Measurements from ENCODE around the gene ALK. TPM values are rescaled to one million over a fixed set of nuclear protein-coding genes. Genes with fewer than 3 reads are reported as not detected.

ALK gene
- total RNA-seq, 1 experiment from 2014 or later: 14.7 TPM

DNA sequence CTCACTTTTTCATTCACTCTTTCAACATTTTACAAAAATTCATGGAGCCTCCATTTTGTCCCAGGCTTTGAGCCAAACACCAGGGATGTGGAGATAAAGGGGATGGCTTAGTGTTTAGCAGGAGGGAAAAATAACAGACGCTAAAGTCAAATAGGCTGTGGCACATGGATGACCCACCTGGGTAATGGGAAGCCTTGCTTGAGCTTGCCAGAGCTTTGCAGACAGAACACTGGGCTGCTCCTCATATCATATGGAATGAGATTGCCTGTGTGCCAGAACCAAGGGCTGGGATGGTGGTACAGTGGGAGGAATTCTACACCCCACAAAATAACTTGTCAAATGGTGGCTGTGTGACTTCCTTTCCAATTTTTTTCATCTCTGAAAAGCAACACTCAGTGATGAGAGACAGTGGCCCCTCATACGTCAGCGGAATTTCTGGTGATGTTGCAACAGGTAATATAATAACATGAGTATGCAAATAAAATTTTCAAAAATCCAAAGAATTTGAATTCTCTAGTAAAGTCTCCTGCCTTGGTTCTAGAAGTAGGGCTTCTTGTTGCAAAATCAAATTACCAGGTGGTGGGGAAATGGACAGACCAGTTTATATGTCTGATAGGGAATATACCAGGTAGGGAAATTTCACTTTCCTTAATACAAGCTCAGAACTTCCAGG, 553.3 kb downstream of the ALK start:
- no peak for DNase-seq (ENCODE audit: low spot score)
- Histone ChIP-seq H3K36me3 (ENCODE audit: insufficient read depth, low read length, poor library complexity, severe bottlenecking) (no peaks in the 10 kb centered on the region), H3K4me3 (ENCODE audit: low read depth, low read length, poor library complexity, severe bottlenecking) (no peak overlapping the region), H3K4me1 (ENCODE audit: insufficient read depth, low read length, poor library complexity, severe bottlenecking) (peaks cover 11% of the 10 kb centered on the region), H3K27ac (ENCODE audit: low read depth, low read length, poor library complexity, severe bottlenecking) (no peak overlapping the region), H3K27me3 (replicated peaks; ENCODE audit: insufficient read depth, low read depth, low read length, poor library complexity) (no peaks in the 10 kb centered on the region), H3K9me3 (ENCODE audit: low read depth, low read length, poor library complexity, severe bottlenecking) (no peaks in the 10 kb centered on the region)
- no TSS peak for BruUV-seq (replicated peaks)
- no peak for TF ChIP-seq EZH2 (IDR thresholded peaks at IDR 0.05; ENCODE audit: borderline replicate concordance, low read depth, low read length, poor library complexity, severe bottlenecking)
- TF ChIP-seq, protein P1, sequence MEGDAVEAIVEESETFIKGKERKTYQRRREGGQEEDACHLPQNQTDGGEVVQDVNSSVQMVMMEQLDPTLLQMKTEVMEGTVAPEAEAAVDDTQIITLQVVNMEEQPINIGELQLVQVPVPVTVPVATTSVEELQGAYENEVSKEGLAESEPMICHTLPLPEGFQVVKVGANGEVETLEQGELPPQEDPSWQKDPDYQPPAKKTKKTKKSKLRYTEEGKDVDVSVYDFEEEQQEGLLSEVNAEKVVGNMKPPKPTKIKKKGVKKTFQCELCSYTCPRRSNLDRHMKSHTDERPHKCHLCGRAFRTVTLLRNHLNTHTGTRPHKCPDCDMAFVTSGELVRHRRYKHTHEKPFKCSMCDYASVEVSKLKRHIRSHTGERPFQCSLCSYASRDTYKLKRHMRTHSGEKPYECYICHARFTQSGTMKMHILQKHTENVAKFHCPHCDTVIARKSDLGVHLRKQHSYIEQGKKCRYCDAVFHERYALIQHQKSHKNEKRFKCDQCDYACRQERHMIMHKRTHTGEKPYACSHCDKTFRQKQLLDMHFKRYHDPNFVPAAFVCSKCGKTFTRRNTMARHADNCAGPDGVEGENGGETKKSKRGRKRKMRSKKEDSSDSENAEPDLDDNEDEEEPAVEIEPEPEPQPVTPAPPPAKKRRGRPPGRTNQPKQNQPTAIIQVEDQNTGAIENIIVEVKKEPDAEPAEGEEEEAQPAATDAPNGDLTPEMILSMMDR (conservative IDR thresholded peaks at IDR 0.05; ENCODE audit: low read depth, low read length): no peak
- ChIA-PET CTCF (no interaction called here), POLR2A (ENCODE audit: low non-redundant PET) (no interaction called here)
- intact Hi-C loops (cut with micrococcal nuclease; ENCODE audit: unreplicated experiment): no loop called here

DNA sequence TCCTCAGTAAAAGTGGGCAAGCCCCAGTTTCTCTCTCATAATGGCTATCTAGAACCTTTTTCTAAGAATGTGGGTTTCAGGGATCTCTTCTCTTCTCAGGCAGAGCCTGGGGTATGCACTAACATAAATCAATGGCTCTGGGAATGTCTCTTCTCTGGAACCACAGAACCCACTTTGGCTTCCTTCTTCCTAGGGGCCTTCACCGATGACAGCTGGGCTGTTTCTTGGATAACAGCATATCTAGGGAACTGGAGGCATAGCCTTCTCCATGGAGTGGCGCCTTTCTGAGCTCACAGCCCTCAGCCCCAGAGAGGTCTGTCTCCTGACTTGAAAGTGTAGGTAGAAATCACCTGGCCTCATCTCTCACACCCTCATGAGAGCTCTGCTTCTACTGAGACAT, 558.3 kb downstream of the ALK start:
- no peak for DNase-seq (ENCODE audit: low spot score)
- ChIA-PET CTCF (no interaction called here), POLR2A (ENCODE audit: low non-redundant PET) (no interaction called here)
- intact Hi-C loops (cut with micrococcal nuclease; ENCODE audit: unreplicated experiment): no loop called here
- H3K27me3 ChIP-seq (replicated peaks; ENCODE audit: insufficient read depth, low read depth, low read length, poor library complexity): no peaks in the 10 kb centered on the region
- H3K4me3 ChIP-seq (ENCODE audit: low read depth, low read length, poor library complexity, severe bottlenecking): no peak overlapping the region
- no peaks in the 10 kb centered on the region for H3K9me3 ChIP-seq (ENCODE audit: low read depth, low read length, poor library complexity, severe bottlenecking)
- no peaks in the 10 kb centered on the region for H3K36me3 ChIP-seq (ENCODE audit: insufficient read depth, low read length, poor library complexity, severe bottlenecking)
- TF ChIP-seq, protein P1 (conservative IDR thresholded peaks at IDR 0.05; ENCODE audit: low read depth, low read length): no peak
- no peak for TF ChIP-seq EZH2 (IDR thresholded peaks at IDR 0.05; ENCODE audit: borderline replicate concordance, low read depth, low read length, poor library complexity, severe bottlenecking)
- BruUV-seq (replicated peaks): no TSS peak
- H3K27ac ChIP-seq (ENCODE audit: low read depth, low read length, poor library complexity, severe bottlenecking): no peak overlapping the region
- peaks cover 9% of the 10 kb centered on the region for H3K4me1 ChIP-seq (ENCODE audit: insufficient read depth, low read length, poor library complexity, severe bottlenecking)

DNA sequence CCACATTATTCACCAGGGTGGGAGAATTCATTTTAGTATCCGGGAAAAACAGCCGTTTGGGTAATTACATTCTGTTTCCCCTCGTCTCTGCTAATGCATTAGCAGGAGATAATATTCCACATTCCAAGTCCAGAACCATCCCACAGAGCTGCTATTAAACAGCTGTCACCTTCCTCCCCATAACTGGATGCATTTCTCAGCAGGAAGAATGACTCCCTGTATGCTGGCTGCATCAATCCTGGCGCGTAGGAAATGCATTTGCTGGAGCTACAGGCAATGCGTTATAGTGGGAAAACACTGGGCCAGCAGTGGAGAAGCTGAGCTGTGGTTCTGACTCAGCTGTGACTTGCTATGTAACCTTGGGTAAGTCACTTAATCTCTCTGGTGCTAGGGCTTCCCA, 560.2 kb downstream of the ALK start:
- Histone ChIP-seq H3K27ac (ENCODE audit: low read depth, low read length, poor library complexity, severe bottlenecking) (no peak overlapping the region), H3K4me1 (ENCODE audit: insufficient read depth, low read length, poor library complexity, severe bottlenecking) (no peaks in the 10 kb centered on the region), H3K4me3 (ENCODE audit: low read depth, low read length, poor library complexity, severe bottlenecking) (no peak overlapping the region), H3K9me3 (ENCODE audit: low read depth, low read length, poor library complexity, severe bottlenecking) (no peaks in the 10 kb centered on the region), H3K27me3 (replicated peaks; ENCODE audit: insufficient read depth, low read depth, low read length, poor library complexity) (no peaks in the 10 kb centered on the region), H3K36me3 (ENCODE audit: insufficient read depth, low read length, poor library complexity, severe bottlenecking) (no peaks in the 10 kb centered on the region)
- peak; percentile 24 for DNase-seq (ENCODE audit: low spot score)
- intact Hi-C loops (cut with micrococcal nuclease; ENCODE audit: unreplicated experiment): no loop called here
- ChIA-PET POLR2A (ENCODE audit: low non-redundant PET) (no interaction called here), CTCF (no interaction called here)
- TF ChIP-seq EZH2 (IDR thresholded peaks at IDR 0.05; ENCODE audit: borderline replicate concordance, low read depth, low read length, poor library complexity, severe bottlenecking): no peak
- TF ChIP-seq, protein P1 (conservative IDR thresholded peaks at IDR 0.05; ENCODE audit: low read depth, low read length): no peak
- BruUV-seq (replicated peaks): no TSS peak

Data from A673 (cell line).